ENCODE results near the gene CEP135. TPM values are rescaled to one million over a fixed set of nuclear protein-coding genes. Genes with fewer than 3 reads are reported as not detected.

Gene CEP135
- total RNA-seq, 1 donor from 2014 or later: 14.8 TPM

Other genes starting within 250 kb of the CEP135 start
- not detected for gene EXOC1L, start 129.2 kb upstream of the CEP135 start, total RNA-seq (ENCODE audit: unreplicated experiment)
- gene EXOC1, start 95.3 kb upstream of the CEP135 start, total RNA-seq (ENCODE audit: unreplicated experiment): 38.7 TPM

Measured in endothelial cell (in vitro differentiated cells).